Astrocyte (in vitro differentiated cells and primary cell): ENCODE results near the gene EXOC6. TPM values are rescaled to one million over a fixed set of nuclear protein-coding genes. Genes with fewer than 3 reads are reported as not detected.

Experiments used
- DNase-seq: peaks from one replicate; pipeline ENCODE4 v3.0.0-alpha.2; 2010; ENCODE audit warnings: low read depth
- FAIRE-seq: peaks from 2 replicates; lab custom pipeline; 2011; peaks lifted over from hg19 to GRCh38; lab: Jason Lieb, UNC
- H2AFZ ChIP-seq: 2 replicates; pipeline ENCODE4 v1.6.0; 2012; ENCODE audit warnings: low read depth, low read length, inconsistent platforms
- H3K27ac ChIP-seq: 2 replicates; pipeline ENCODE4 v1.5.1; 2011; ENCODE audit warnings: low read depth, low read length, inconsistent platforms
- H3K27me3 ChIP-seq: 2 replicates; pipeline ENCODE4 v1.6.0; 2011; ENCODE audit warnings: low read length, inconsistent platforms; ENCODE audit not compliant: insufficient read depth
- H3K36me3 ChIP-seq: 2 replicates; pipeline ENCODE4 v1.5.1; 2011; ENCODE audit warnings: low read length, inconsistent platforms; ENCODE audit not compliant: insufficient read depth
- H3K4me1 ChIP-seq: 2 replicates; pipeline ENCODE4 v1.5.1; 2011; ENCODE audit warnings: low read length, inconsistent platforms; ENCODE audit not compliant: insufficient read depth
- H3K4me2 ChIP-seq: 2 replicates; pipeline ENCODE4 v1.6.0; 2012; ENCODE audit warnings: low read length, inconsistent platforms
- H3K4me3 ChIP-seq: 2 replicates; pipeline ENCODE4 v1.5.1; 2011; ENCODE audit warnings: low read depth, mild to moderate bottlenecking, low read length, inconsistent platforms; ENCODE audit not compliant: insufficient read depth
- H3K79me2 ChIP-seq: 2 replicates; pipeline ENCODE4 v1.6.0; 2012; ENCODE audit warnings: mild to moderate bottlenecking, low read length, inconsistent platforms; ENCODE audit not compliant: insufficient read depth
- H3K9ac ChIP-seq: 2 replicates; pipeline ENCODE4 v1.6.0; 2012; ENCODE audit warnings: mild to moderate bottlenecking, low read length, inconsistent platforms
- H3K9me3 ChIP-seq: 2 replicates; pipeline ENCODE4 v1.5.1; 2012; ENCODE audit warnings: low read depth, mild to moderate bottlenecking, low read length, inconsistent platforms; ENCODE audit not compliant: insufficient read depth
- H4K20me1 ChIP-seq: 2 replicates; pipeline ENCODE4 v1.6.0; 2012; ENCODE audit warnings: low read length, inconsistent platforms; ENCODE audit not compliant: insufficient read depth
- H3K27ac Mint-ChIP-seq: one replicate; pipeline ENCODE4 v1.8.0; 2021; ENCODE audit warnings: mild to moderate bottlenecking, mixed read lengths; ENCODE audit not compliant: unreplicated experiment
- H3K27me3 Mint-ChIP-seq: one replicate; pipeline ENCODE4 v1.8.0; 2021; ENCODE audit warnings: low read depth, mixed read lengths; ENCODE audit not compliant: unreplicated experiment
- H3K36me3 Mint-ChIP-seq: one replicate; pipeline ENCODE4 v1.8.0; 2021; ENCODE audit warnings: low read depth, mixed read lengths; ENCODE audit not compliant: unreplicated experiment
- H3K4me1 Mint-ChIP-seq: one replicate; pipeline ENCODE4 v1.8.0; 2021; ENCODE audit warnings: low read depth, mixed read lengths; ENCODE audit not compliant: unreplicated experiment
- H3K4me3 Mint-ChIP-seq: one replicate; pipeline ENCODE4 v1.8.0; 2021; ENCODE audit warnings: mild to moderate bottlenecking, moderate library complexity, mixed read lengths; ENCODE audit not compliant: unreplicated experiment
- H3K9me3 Mint-ChIP-seq: one replicate; pipeline ENCODE4 v1.8.0; 2021; ENCODE audit warnings: mild to moderate bottlenecking, mixed read lengths; ENCODE audit not compliant: unreplicated experiment
- CTCF ChIP-seq: IDR thresholded peaks from 2 replicates; pipeline ENCODE4 v1.5.1; 2011; ENCODE audit warnings: low read depth, mild to moderate bottlenecking, inconsistent platforms, low read length, moderate library complexity; ENCODE audit not compliant: insufficient read depth
- EZH2 ChIP-seq: IDR thresholded peaks from 2 replicates; pipeline ENCODE4 v1.6.1; 2012; ENCODE audit warnings: mild to moderate bottlenecking, low read length, inconsistent platforms; ENCODE audit not compliant: insufficient read depth
- total RNA-seq: library from RNA; stranded (reverse); gene quantifications from 2 replicates; pipeline ENCODE4 v1.2.1, GENCODE V29; 2021

Gene EXOC6
- total RNA-seq, 1 donor from 2014 or later = 4.9 TPM

- Histone ChIP-seq H3K9me3 (no peaks in the 10 kb centered on the region), H3K27me3 (no peaks in the 10 kb centered on the region), H3K79me2 (no peaks in the 10 kb centered on the region), H3K27ac (no peak overlapping the region), H3K4me3 (no peak overlapping the region), H2AFZ (no peak overlapping the region), H4K20me1 (no peaks in the 10 kb centered on the region), H3K4me2 (no peak overlapping the region), H3K9ac (no peak overlapping the region), H3K4me1 (peaks cover 12% of the 10 kb centered on the region), H3K36me3 (no peaks in the 10 kb centered on the region)
- DNase-seq (no peak), FAIRE-seq (no peak)
- no peak for TF ChIP-seq CTCF
- TF ChIP-seq EZH2 = no peak
- H3K4me1 Mint-ChIP-seq = peaks cover 13% of the 10 kb centered on the region
- H3K27ac Mint-ChIP-seq = no peak overlapping the region
- H3K4me3 Mint-ChIP-seq = no peak overlapping the region
- no peaks in the 10 kb centered on the region for H3K9me3 Mint-ChIP-seq
- no peaks in the 10 kb centered on the region for H3K36me3 Mint-ChIP-seq
- H3K27me3 Mint-ChIP-seq = no peaks in the 10 kb centered on the region
These were observed 119.3 kb downstream of the EXOC6 start for GRCh38 chr10:92967641-92968040.

GRCh38 chr10:92969151-92969550, 120.8 kb downstream of the EXOC6 start:
- Mint-ChIP-seq H3K36me3 (peaks cover 1% of the 10 kb centered on the region), H3K4me3 (no peak overlapping the region), H3K27ac (no peak overlapping the region), H3K9me3 (no peaks in the 10 kb centered on the region), H3K27me3 (no peaks in the 10 kb centered on the region), H3K4me1 (peaks cover 13% of the 10 kb centered on the region)
- Histone ChIP-seq H3K4me3 (no peak overlapping the region), H3K79me2 (no peaks in the 10 kb centered on the region), H3K9ac (no peak overlapping the region), H3K27ac (no peak overlapping the region), H3K4me1 (peaks cover 14% of the 10 kb centered on the region), H2AFZ (no peak overlapping the region), H3K27me3 (no peaks in the 10 kb centered on the region), H3K4me2 (no peak overlapping the region), H4K20me1 (no peaks in the 10 kb centered on the region), H3K36me3 (no peaks in the 10 kb centered on the region), H3K9me3 (no peaks in the 10 kb centered on the region)
- no peak for TF ChIP-seq EZH2
- TF ChIP-seq CTCF = no peak
- DNase-seq (peak; percentile 13), FAIRE-seq (no peak)

GRCh38 chr10:92970301-92971070, 122.2 kb downstream of the EXOC6 start:
- Mint-ChIP-seq H3K4me3 (no peak overlapping the region), H3K4me1 (peaks cover 13% of the 10 kb centered on the region), H3K27me3 (no peaks in the 10 kb centered on the region), H3K36me3 (peaks cover 1% of the 10 kb centered on the region), H3K27ac (no peak overlapping the region), H3K9me3 (no peaks in the 10 kb centered on the region)
- Histone ChIP-seq H3K79me2 (no peaks in the 10 kb centered on the region), H3K36me3 (no peaks in the 10 kb centered on the region), H3K9ac (no peak overlapping the region), H3K27ac (peak overlapping the region; percentile 21), H3K27me3 (no peaks in the 10 kb centered on the region), H3K4me2 (peak overlapping the region; percentile 17), H3K9me3 (no peaks in the 10 kb centered on the region), H3K4me1 (peaks cover 14% of the 10 kb centered on the region), H3K4me3 (no peak overlapping the region), H4K20me1 (no peaks in the 10 kb centered on the region), H2AFZ (no peak overlapping the region)
- peak; percentile 85 for DNase-seq
- TF ChIP-seq EZH2 = no peak
- no peak for TF ChIP-seq CTCF
- FAIRE-seq = peak; percentile 34
